HT1080 (cell line): ENCODE measurements around the gene PCDHA1. TPM values are rescaled to one million over a fixed set of nuclear protein-coding genes. Genes with fewer than 3 reads are reported as not detected.

Experiments
- DNase-seq: peaks from one replicate; pipeline ENCODE4 v3.0.0-alpha.2; 2015; ENCODE audit warnings: low read depth
- total RNA-seq: library from RNA; depleted of rRNA; stranded (reverse); fragments of >200 nt; shearing (Covaris generic); gene quantifications from 2 replicates; pipeline ENCODE4 v1.2.3, GENCODE V29; 2014

PCDHA1 gene
- total RNA-seq, 1 experiment from 2014 or later, result 0.23 TPM

- no peak for DNase-seq
These were observed 200.2 kb downstream of the PCDHA1 start for GRCh38 chr5:140986117-140986521.

DNA sequence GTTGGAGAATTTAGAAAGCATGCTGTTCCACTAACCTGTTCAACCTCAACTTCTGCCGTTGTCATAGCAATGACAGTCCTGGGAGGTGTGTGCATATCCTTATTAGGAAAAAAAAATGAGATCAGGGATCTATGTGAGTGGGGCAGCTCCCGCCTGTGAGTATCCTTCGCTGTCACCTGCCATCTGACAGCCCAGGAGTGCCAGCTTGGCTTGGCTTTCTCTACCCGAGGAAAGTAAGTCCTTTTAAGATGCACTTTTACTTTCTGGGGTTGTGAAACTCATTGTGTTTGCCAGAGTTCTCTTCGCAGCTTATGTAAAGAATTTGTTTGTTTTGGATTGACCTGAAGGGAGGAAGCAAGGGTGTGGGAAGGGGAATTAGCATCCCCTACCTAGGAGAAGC lies 202.2 kb downstream of the PCDHA1 start:
- DNase-seq, result no peak

DNA sequence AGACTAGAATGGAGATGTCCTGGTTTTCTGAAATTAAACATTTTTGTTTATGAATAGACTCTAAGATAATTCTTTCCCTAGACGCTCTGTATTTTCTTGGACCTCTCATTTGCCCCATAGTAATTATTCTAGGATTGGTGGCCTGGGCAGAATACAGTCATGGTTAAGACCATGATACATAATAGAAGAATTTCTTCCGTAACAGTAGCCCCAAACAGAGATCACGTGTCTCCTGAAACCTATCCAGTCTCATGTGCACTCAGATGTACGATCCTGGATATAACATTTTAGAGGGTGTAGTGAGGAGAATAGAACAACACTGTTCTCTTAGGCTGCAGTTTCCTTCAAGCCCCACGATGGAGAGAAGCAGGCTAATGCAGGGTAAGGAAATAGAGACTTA lies 202.7 kb downstream of the PCDHA1 start:
- DNase-seq, result no peak

GRCh38 chr5:140989254-140990020 lies 203.5 kb downstream of the PCDHA1 start:
- DNase-seq, result no peak

DNA sequence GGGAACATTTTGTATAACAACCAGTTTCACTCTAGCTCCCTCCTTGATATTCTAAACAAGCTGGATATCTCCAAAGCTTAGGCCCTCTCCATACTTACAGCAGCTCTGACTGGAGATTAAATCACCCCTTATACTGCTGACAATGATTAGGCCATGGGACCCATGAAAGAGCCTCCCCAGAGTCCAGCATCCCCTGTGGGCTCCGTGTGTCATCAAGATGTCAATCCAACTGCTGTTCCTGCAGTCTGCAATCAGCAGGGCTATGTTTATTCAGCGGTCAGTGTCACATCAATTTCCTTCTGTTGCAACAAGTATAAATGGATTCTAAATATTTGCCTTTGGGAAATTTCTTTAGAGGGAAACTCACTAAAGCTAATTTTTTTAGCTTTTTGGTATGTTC lies 206.9 kb downstream of the PCDHA1 start:
- DNase-seq, result no peak

GRCh38 chr5:140996060-140996459 lies 210.1 kb downstream of the PCDHA1 start:
- DNase-seq, result no peak

DNA sequence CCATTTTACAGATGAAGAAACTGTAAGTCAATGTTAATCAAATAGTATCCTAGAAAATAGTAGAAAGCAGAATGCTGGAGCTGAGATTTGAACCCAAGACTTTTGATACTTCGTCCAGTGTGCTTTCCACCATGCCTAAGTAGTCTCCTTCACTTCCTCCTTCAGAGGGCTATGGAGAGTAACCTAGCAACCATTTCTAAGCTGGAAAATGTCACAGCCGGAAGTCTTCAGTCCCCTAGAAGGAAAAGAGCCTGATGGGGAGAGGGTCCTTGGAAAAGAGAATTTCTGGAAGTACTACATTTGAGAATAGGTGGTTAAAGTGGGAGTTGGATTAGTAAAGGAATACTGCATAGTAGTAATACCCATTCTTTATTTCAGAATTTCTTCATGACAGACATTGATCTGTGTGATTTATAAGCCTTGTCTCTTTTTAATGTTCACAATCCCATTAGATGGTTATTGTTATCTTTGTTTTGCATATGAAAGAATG lies 213.0 kb downstream of the PCDHA1 start:
- DNase-seq, result no peak

- DNase-seq, result no peak
These were observed 215.5 kb downstream of the PCDHA1 start for GRCh38 chr5:141001446-141001843.

GRCh38 chr5:141001844-141002604 lies 216.1 kb downstream of the PCDHA1 start:
- DNase-seq, result no peak

- DNase-seq, result no peak
These were observed 216.6 kb downstream of the PCDHA1 start for GRCh38 chr5:141002605-141002965.

GRCh38 chr5:141003031-141003430 lies 217.1 kb downstream of the PCDHA1 start:
- no peak for DNase-seq

DNA sequence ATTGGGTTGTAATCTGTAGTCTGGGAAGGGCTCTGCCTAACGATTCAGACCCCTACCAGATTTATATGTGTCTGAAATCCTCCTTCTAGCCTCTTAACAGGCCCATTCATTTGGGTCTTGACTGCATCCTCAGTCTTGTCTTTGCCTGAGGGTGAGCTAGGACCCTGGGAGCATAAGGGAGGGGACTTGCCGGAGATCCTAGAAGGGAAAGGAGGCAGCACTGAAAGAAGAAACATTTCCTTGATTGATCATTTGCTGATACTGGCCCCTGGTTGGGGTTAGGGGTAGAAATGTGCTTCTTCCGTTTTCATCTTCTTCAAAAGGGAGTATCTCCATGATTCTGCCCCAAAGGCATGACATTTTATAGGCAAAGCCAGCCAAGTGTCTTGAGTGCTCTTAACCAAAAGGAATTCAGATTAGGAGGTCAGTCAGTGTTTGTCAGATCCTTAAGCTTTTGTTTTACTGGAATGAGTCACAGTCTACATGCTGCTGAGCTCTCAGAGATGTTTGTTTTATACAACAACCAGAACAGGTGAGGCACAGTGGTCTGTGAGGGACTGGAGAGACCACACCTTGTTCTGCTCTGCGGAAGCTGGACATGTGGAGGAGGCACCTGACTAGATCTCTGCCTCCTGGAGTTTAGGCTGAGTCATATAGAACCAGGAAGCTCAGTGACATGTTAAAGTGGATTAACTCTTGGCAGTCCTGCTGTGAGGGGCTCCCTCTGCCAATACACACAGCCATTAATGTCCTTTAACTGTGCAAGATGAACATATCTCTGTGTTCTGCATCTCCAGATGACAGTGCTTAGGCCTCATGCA lies 218.1 kb downstream of the PCDHA1 start:
- peak; percentile 18 for DNase-seq

DNA sequence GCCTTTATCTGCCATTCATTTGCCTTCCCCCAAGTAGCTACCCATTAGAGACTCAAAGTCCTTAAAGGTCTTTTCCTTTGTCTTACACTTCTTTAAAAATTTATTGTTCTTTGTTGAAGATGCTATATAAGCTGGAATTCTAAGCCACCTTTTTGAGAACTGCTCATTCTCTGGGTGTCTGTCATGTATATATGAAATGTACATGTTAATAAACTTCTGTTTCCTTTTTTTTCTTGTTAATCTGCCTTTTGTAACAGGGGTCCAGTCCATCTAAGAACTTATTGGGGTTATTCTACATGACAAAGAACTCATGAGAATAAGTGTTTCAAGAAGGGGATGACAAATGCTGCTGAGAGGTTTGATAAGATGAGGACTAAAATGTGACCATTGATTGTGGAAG lies 221.9 kb downstream of the PCDHA1 start:
- DNase-seq, result no peak

- DNase-seq, result no peak
These were observed 224.3 kb downstream of the PCDHA1 start for GRCh38 chr5:141010047-141010793.

- no peak for DNase-seq
These were observed 232.0 kb downstream of the PCDHA1 start for GRCh38 chr5:141017943-141018342.

- DNase-seq, result no peak
These were observed 236.4 kb downstream of the PCDHA1 start for GRCh38 chr5:141022384-141022783.

DNA sequence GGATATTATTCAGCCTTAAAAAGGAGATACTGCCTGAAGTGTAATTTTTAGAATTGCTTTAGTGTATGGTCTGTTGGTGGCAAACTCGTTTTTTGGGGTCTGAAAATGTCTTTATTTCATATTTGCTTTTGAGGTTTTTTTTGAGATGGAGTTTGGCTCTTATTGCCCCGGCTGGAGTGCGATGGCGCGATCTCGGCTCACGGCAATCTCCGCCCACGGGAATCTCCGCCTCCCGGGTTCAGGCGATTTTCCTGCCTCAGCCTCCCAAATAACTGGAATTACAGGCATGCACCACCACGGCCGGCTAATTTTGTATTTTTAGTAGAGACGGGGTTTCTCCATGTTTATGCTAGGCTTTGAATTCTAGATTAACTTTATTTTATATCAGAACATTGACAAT lies 245.1 kb downstream of the PCDHA1 start:
- no peak for DNase-seq

- DNase-seq, result no peak
These were observed 246.7 kb downstream of the PCDHA1 start for GRCh38 chr5:141032626-141033025.

DNA sequence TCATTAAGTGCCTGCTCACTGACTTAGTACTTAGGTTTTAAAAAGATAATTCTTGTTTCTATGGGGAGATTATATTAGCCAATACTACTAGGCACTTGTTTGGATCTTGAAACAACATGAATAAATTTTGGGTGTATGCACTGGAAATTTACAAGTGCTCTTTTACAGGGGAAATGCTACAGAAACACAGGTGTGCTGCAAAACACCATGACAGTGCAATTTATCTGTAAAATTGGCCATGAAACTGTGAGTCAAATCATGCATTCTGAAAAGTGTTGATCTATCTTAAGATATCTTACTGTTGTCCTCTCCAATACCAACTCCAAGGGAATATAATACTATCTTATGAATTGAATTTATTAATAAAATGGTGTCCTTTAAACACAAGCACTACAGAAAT lies 253.1 kb downstream of the PCDHA1 start:
- DNase-seq, result no peak

DNA sequence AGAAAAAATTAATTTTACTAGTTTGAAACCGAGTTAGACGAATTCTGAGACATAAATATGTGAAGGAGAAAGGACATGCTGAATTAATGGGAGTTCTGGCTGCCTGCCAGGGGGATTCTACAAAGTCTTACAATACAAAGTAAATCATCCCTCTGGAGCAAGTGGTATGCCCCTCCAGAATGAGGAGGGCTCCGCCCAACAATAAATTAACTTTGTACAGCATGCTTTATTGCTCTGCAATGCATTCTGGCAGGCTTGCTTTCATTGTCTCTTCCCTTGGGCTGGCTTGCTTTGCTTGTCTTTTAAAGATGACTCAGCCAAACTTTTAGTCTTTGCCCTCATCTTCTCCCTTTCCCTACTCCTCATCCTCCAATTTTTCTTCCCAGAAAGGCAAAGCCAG lies 253.6 kb downstream of the PCDHA1 start:
- no peak for DNase-seq

- no peak for DNase-seq
These were observed 254.3 kb downstream of the PCDHA1 start for GRCh38 chr5:141040093-141040770.
